Activated T-cell treated with anti-CD3 and anti-CD28 coated beads for 1 hour (primary cell): ENCODE measurements around the gene COL13A1.

Experiments used
- DNase-seq: peaks from one replicate; pipeline ENCODE4 v3.0.0-alpha.2; 2020; ENCODE audit warnings: low read depth

COL13A1 gene

DNA sequence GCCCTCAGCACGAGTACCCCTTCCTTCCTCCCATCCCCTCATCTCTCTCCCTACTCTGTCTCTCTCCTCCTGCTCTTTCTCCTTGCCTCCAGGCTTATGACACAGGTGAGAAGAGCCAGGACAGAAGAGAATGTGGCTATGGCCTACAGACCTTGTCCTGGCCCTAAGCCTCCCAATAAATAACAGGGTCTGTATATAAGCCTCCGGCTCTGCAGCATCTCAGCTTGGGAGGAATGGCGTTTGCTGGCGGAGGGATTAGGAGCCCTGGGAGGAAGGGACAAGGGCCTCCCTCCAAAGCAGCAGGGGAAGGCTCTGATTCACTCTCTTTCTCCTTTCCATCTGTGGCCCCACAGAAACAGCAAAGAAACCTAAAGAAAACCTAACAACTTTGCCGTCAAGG, 45.8 kb downstream of the COL13A1 start:
- no peak for DNase-seq

DNA sequence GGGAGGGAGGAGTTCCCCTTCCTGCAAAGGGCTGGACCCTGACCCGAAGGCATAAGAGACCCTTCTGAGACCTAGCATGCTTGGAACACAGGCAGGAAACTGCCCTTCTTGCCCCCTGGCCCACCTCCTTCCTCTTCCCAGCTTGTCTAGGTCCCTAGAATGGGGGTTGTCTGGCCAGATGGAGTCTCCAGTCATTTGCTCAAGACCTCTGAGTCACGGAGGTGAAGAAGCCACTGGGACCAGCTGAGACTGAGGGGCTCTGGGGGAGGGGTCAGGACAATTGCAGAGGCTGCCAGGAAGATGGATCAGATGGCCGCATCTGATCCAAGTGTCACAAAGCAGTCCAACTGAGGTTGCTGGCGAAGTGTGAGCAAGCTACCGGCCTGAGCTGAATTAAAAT, 46.2 kb downstream of the COL13A1 start:
- DNase-seq = no peak

DNA sequence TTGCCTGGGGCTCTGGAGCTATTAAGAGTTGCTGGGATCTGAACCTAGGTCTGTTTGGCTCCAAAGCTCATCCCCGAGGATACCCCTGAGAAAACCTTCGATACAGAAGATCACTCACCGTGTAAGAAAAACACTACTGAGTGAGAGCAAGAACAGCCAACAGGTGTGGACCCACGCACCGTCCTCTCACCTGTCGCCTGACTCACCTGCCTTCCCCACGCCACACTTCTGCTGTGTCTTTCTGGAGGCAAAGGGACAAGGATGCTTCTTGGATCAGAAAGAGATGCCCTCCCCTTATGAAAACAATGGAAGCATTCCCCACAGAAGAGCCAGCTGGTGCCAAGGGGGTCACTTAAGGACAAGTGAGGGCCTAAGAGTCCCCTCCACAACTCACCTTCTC, 46.7 kb downstream of the COL13A1 start:
- no peak for DNase-seq

DNA sequence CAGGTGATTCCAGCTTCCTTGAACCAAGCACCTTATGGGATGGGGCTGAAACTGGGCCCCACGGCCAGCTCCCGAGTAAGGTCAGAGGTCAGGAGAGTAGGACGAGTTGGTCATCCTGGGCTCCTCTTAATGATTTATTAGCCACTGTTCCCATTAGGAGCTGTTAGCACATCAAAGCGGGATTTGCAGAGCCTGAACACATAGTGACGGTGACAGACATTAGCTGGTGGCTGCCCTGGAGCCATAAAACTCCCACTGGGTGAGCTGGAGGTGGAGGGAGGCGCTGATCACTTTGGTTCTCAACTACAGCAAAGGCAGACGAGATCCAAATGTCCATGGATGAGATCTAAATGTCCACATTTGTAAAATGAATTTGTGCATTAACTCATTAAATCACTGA, 48.1 kb downstream of the COL13A1 start:
- no peak for DNase-seq

DNA sequence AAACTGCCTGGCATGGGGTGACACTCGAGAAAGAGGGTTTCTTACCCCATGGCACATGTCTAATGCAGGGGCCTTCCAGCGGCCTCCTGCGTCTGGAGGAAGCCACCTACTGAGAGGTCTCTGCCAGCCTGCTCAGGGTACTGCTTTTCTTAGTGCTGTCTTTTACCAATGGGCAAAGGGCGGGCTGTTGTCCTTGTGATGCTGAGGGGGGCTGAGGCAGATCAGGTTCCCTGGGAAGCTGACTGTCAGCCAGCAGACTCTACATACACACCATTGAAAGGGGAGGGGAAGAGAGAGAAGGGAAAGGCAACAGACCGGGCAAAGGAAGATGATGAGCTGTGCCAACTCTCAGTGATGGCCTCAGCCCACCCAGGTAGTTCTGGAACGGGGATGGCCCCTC, 48.7 kb downstream of the COL13A1 start:
- no peak for DNase-seq

DNA sequence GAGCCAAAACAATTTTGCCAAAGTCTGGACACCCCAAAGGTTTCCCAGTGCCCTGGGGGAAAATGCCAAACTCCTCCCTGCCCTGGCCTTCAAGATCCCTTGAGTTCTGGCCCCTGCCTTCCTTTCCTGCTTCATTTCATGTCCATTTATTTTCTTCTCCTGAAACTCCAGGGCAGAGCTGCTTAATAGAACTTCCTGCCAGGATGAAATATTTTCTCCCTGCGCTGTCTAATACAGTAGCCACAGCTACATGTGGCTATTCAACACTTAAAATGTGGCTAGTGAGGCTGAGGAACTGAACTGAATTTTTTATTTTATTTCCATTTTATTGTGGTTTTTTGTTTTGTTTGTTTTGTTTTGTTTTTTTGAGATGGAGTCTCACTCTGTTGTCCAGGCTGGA, 49.6 kb downstream of the COL13A1 start:
- no peak for DNase-seq

DNA sequence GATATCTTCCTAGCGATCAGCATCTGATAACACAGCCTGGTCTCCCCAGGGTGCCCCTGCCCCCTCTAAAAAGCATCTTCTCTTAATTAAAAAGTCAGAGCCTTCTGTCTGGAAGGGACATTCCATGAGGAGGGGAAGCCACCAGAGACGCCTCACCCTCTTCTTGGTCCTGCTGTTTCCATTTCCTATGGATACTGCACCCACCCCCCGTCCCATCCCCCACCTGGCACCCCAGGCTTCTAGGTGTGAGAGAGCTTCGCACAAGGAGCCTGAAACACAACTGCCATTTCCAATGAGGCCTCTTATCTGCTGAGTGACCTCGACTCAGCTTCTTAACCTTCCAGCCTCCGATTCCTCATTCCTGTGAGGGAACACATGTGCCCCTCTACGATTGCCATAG, 51.4 kb downstream of the COL13A1 start:
- DNase-seq = no peak

DNA sequence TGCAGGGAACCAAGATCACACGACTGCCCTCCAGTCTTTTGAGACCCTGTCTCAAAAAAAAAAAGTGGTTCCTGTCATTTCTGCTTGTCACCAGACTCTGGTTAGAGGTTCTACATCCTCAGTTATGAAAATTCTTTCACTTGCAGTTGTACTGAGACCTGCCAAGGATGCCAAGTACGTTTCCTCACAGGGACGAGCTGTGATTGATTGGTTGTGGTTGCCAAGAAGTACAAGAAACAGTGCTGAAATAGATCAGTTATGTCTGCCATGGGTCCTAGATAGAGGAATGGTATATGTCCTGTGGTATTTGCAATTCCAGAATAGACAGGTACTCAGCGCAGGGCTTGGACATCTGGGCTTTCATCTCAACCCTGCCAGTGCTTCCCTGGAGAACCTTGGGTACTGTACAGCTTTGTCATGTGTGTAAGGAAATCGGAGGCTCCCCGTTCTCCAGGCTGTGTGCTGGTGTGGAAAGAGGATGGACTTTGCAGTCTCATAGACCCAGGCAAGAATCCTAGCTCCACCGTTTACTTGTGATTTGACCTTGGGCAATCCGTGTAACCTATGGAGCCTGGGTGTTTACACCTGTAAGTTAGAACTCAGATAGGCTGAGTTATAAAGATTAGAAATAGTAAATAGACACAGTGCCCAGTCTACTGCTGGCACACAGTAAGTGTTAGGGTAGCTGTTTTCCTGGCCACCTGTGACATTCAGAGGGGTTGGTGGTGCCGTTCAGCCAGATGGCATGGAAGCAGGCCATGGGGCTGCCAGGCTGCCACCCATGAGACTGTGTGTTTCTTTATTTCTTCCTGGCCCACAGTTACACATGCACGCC, 53.0 kb downstream of the COL13A1 start:
- DNase-seq = no peak

DNA sequence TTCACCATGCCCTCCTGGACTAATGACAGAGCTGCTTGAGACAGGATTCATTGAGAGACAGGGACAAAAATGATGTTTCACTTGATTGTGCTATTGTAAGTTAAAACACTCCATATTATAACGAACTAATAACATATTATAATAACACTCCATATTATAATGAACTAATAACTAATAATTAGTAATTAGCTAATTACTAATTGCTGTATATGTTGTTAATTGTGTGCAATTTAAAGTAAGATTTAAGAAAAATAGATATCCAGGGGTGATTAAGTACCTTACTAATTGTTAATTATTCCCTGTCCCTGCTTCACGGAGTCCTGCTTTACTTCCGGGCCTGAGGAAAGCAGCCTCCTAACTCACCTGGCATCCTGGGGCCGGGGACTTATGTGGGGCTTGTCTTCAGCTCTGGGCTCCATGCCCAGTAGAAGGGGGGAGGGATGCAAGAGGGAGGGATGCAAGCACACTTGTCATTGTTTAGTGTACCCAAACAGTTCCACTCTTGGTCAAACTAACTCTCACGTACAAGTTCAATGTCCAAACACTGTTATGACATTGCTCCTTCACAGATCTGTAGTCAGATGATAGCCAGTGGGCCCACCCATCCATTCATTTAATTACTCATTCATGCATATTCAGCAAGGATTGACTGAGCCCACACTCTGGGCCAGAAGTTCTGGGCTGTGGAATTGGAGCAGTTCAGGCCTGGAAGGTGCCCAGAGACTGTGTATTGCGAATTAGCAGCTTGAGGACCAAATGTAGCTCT, 53.8 kb downstream of the COL13A1 start:
- DNase-seq = no peak

DNA sequence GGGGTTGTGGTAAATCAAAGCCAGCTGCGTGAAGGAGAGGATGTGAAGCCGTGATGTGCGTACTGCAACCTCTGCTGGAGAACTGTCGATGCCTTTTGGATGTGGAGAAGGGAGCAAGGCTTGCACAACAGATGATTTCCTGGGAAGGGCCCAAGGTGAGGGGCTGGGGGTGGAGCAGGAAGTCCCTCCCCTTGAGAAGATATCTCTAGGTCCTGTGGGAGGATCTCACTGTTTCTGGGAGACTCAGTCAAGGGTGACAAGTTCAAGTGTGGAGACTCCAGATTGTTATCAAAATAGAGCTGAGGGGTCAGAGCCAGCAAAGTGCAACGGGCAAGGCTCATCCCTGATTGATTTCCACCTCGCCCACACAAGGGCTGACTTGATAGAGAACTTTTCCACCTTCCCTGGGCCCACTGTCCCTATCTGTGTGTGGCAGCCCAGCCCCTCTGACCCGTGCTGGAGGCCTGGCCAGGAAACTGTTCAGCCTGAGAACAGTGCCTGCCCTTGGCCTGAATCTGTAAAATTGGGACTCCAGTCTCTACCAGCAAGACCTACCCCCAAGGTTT, 55.0 kb downstream of the COL13A1 start:
- no peak for DNase-seq

DNA sequence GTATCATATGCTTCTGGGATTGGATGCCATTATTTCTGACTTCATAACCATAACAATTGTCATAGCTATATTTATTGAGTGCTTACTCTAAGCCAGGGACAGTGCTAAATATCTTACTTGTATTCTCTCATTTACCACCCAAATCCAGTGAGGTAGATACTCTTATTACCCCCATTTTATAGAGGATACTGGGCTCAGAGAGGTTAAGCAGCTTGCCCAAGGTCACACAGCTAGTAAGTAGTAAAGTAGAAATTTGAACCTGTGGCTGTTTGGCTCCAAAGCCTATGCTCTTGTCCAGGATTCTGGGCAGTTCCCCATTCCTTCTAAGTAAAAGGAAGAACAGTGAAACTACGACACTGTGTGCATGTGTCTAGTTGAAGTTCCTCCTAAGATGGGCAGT, 56.5 kb downstream of the COL13A1 start:
- DNase-seq = no peak

DNA sequence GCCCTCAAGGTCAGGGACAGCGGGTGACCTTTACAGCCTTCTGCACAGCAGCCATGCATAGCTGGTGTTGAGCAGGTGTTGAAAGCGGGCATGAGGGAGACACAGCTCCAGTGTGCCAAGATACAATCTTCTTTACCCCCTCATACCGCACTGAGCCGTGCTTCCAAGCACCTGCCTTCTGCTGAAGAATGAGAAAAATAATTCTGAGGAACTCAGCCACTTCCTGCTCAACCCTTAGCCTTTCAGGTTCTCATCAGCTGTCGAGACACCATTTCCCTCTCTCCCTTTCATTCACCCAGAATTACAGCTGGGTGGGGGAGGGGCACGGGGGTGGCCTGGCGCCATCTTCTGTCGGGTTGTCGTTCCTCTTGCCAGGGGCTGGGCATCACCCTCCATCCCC, 58.6 kb downstream of the COL13A1 start:
- DNase-seq = no peak

DNA sequence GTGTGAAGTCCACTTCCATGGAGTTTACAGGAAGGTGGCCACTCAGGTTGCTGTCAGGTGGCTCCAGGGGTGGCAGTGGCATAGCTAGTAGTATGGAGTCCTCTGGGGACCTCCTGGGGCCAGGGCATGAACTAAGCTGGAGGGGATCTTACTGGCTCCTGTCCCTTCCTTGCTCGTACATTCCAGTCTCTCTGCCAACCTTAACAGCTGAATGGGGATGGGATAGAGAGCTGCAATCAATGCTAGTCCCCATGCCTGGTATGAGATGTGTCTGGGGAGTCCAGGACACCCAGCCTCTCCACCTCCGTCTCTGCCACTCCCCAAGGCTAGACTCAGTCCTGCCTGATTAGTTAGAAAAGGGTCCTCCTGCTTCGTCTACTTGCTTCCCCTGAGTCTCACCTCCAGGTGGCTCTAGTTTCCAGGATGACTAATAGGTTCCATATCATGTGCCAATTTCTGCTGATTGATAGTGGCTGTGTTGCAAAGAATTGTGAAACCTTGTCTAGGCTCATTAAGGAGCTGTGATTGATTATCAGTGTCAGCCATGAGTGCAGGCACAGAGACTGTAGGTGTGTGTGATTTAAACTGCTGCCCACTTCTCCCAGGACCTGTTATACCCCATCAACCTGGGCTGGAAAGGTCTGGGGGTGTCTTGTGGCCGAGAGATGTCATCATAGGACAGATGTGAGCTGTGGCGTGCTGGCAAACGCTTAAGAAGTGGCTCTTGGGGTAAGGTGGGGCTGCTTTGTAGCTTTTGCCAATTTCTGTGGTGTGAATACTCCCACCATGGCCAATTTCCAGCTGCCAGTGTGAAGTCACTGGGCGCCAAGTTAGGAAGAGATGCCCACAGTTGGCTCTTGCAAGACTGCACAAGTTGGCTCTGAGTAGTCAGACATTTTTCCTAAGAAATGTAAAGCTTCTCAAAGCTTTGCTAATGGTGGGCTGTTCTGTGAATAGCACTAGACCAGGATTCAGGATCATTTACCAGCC, 59.8 kb downstream of the COL13A1 start:
- no peak for DNase-seq

DNA sequence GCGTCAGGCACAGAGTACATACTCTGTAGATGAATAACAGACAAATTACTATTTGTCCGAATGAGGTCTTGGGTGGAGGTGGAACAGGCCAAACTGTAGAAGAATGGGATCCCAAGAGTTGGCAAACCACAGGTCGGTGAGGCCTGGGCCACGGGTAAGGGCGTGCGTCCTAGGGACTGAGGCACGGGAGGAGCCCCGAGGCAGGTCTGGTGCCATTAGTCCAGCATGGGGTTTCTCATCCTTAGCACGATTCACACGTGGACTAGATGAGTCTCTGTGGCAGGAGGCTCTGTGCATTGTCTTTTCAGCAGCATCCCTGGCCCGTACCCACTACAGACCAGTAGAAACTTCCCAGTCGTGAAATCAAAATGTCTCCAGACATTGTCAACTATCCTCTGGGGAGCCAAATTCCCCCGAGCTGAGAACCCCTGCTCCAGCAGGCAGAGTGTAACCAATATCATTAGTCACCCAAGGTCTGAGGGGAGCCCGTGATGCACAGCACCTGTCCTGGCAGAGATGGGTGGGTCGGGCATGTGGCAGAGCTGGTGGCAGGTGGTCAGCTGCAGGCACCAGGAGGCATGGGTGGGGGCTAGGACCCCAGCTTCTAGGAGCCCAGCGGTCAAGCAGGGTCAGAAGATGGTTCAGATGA, 61.3 kb downstream of the COL13A1 start:
- no peak for DNase-seq

DNA sequence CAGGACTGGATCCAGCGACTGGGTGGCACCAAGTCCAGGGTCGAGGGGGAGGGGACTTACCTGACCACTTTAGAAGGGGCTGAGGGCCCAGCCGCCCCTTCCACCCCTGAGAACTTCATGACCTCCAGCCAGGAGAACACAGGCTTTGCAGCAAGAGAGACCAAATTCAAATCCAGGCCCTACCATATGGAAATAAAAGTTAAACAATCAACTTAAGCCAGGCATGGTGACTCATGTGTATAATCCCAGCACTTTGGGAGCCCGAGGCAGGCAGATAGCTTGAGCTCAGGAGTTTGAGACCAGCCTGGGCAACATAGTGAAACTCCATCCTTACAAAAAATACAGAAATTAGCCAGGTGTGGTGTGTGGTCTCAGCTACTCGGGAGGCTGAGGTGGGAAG, 61.9 kb downstream of the COL13A1 start:
- no peak for DNase-seq

DNA sequence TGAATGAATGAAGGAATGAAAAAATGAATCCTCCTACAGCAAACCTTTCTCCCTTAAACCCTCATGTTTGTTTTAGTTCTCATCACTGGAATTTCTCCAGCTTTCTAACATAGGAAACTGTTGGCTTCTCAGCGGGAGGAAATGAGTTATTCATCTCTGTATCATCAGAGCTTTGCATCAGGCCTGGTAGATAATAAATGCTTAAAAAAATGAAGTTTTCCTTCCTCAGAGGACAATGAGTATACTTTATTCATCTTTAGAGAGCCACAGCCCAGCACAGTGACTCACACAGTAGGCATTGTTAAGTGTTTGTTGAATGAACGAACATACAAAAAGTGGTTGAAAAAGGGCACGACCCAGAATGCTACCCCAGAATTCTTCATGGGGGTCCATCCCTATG, 62.6 kb downstream of the COL13A1 start:
- no peak for DNase-seq

DNA sequence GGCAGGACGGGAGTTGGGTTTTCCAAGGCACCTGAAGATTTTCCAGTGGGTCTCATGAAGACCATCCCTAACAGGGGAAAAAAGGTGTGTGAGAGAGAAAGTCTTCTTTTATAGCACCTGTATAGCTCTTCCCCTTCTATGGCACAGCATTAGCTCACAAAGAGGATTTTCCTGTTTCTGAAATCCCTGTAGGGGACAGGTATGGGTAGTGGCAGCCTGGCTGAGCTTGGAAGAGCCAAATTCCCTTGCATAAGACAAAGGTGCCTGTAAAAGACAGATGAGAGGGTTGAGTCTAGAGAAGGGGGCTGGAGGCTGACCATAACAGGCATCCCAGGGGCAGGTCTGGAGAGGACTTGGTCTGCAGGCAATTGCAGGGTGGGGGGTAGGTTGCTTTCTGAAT, 63.7 kb downstream of the COL13A1 start:
- no peak for DNase-seq

DNA sequence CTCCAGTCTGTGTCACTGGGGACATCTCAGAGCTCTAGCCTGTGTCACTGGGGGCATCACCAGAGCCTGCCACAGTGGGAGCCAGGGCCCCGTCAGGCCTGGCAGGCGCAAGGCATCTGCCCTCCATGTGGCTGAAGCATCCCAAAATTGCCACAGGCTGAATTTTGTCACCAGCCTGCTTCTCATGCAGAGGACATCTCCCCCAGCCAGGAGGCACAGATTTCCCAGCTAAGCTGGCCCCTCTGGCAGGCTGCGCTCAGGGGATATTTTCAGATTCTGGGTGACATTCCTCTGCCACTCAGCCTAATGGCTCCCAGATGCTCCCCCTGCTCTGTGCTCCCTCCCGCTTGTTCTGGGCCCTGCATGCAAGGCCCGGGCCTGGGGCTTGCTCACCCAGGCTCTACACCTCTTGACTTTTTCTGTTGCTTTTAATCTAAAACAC, 64.6 kb downstream of the COL13A1 start:
- no peak for DNase-seq

DNA sequence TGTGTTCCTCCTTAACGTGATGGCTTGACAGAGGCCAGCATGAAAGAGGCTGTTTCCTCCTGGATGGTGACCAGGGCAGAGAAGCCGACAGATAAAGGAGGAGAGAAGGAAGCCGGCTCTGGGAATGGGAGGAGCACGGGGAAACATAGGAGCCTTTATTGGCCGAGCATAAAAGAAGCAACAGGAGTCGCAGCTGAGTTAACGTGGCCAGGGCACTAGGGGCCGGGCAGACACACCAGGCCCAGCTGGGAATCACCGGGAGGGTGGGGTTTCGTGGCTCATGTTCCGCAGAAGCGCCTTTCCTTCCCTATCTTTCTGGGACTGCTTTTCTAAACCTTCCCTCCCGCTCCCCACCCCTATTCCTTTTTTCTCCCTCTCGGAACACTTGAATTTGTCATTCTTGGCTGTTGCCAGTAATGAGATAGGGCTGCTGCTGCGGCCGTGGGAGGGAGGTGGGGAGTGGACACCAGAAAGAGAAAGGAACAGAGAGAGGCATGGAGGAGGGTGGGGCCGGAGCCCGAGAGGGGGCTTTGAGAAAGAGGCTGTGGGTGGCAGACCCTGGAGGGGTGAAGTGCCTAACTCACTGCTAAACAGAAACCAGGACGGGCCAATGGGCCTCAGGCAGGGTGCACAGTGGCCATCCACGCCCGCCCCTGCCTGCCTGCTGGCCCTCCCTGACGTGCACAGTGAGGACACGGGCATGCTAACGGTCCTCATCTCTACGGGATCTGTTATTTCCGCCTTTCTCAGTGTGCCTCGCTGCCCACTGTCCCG, 65.2 kb downstream of the COL13A1 start:
- DNase-seq = no peak

DNA sequence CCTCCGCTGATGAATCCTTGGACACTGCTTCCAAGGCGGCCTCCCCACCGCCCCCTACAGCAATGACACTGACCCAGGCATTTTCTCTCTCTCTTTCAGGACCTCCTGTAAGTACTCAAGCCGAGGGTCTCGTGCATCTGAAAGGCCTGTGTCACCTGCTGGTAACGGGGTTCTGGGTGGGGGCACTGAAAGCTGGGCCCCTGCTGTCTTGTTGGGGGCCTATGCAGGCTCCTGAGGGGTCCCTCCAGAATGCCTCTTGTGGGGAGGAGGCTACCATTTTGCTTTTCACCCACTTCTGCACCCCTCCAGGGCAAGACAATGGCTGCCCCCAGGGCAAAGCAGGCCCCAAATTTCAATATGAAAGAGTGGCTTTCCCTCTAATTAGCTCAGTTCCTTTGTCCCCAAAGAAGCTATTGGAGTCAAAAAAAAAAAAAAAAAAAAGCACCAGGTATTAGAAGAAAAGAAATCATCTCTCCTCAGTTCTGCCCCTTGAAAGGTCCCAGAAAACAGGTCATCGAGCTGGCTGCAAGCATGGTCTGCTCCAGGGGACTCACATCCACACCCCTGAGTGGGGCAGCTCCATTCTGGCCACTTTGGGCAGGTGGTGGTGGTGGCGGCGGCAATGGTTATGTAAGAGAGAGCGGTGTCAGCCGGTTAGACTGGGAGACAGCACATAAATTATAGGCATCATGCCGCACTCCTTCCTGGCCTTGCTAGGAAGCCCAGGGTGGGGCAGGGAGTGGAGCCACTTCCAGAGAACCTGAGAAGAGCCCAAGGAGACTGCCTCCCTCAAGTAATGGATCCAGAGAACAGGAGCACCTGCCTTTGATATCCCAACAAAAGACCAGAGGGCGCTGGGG, 66.2 kb downstream of the COL13A1 start:
- no peak for DNase-seq
